CD1c-positive myeloid dendritic cell (primary cell): ENCODE measurements around the gene KLK15.
A peak's percentile ranks its signal among the peaks of the same experiment; 100 is the strongest.
"Not testable (repeated sequence)": the region's sequence is repeated elsewhere in the genome, so short reads cannot be mapped to it uniquely, and the experiment has no call there.

ENCODE experiments used
- DNase-seq: peaks from one replicate; pipeline ENCODE4 v3.0.0-alpha.2; 2016; ENCODE audit errors: extremely low spot score

The KLK15 gene

GRCh38 chr19:50796634-50797428 is 36.5 kb downstream of the KLK15 start:
- DNase-seq, result no peak

DNA sequence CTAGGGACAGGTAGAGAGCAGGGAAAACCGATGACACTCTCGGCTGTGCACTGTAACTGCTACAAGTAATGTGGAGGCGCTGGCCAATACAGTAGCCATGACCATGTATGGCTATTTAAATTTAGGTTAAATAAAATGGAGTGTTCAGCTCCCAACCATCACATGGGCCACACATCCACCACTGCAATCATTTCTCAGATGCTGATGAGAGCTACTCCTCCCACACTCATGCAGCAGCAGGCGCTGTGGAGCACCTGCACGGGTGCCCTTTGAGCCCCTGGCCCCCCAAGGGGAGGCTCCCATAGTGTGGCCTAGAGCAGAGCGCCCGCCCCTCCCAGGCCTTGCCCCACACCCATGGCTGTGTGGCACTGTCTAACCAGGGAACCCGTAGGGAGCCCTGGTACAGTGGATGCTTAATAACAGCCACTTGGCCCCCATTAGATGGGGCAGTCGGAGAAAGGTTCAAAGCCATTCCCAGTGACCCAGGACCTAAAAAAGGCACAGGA is 37.2 kb downstream of the KLK15 start:
- DNase-seq, result no peak

DNA sequence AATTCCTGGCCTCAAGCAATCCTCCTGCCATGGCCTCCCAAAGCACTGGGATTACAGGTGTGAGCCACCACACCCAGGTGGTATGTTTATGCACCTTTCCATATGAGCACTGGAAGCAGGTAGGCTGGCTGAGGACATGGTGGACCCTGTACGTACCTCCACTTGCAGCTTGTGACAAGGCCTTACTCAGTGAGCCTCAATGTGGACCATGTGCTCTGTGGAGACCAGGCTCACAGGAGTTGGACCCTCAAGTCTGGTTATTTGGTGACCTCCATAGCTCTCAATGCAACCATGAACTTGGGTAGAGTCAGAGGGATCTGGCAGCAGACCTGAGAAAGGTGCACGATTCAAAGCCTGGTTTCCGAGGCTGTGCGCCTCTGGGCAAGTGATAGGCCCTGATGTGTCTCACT is 37.7 kb downstream of the KLK15 start:
- DNase-seq, result no peak

DNA sequence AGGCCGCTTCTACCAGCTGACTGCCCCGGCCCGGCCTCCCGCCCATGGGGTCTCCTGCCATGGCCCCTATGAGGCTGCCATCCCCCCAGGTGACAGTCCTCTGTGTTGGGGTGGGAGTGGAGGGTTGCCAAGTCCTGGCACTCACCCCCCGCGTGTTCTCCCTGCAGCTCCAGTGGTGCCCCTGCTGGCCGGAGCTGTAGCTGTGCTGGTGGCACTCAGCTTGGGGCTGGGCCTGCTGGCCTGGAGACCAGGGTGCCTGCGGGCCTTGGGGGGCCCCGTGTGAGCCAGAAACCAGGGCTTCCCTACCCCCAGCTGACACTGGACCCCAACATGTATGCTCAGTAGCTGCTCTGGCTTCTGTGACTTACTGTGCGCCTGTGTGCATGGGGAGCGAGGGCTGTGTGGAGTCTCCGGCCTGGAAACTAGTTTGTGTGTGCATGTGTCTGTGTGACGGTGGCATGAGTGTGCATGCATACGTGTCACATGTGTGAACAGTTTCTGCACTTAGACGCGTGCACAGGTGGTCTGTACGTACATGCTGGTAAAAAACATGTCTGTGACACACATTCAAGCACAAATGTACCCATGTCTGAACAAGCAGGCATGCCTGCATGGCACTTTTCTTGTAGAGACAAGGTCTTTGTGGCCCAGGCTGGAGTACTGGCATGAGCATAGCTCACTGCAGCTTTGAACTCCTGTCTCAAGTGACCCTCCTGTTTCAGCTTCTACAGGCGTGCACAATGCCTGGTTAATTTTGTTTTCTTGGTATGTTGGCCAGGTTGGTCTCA is 38.3 kb downstream of the KLK15 start:
- no peak for DNase-seq

DNA sequence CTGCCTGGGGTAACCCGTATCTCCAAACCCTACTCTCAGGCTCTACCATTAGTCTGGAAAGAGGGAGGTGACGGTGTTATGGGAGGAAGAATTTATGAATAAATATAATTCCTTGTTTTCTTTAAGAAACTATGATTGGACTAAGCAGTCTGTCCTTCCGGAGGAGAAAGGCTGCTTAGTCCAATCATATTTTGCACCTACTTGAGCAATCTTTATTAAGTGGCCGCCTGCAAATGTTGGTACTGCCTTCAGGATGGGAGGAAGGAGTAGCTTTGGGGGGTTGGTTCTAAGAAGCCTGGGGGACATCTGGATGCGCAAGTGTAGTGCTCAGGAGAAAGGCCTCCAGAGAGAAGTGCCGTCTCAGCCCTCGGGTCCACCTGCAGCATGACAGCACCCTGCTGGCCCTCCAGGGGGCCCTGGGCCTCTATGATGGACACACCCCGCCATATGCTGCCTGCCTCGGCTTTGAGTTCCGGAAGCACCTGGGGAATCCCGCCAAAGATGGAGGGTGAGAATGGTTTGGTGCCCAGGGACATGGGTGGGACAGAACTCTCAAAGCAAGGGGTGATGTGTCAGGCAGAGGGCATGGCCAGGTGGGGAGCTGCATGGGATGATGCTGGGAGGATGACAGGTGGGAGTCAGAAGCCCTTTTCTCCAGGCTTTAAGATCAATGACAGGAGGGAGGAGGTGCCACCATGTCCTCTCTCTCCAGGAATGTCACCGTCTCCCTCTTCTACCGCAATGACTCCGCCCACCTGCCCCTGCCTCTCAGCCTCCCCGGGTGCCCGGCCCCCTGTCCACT is 39.1 kb downstream of the KLK15 start:
- no peak for DNase-seq

DNA sequence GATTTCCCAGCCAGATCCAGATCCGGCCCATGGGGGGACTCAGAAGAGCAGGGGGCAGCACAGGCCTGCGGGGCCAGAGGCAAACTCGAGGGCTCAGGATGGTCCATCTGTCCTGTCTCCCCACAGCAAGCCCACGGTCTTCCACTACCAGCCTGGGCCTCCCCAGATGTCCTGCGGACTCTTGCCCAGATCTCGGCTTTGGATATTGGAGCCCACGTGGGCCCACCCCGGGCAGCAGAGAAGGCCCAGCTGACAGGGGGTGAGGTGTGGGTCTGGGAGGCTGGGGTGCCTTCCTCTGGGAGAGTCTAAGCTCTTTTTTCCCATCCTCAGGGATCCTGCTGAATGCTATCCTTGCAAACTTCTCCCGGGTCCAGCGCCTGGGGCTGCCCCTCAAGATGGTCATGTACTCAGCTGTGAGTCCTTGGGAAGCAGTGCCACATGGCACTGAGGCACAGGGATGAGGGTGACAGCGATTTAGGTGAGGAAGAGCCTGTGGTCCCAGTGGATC is 39.8 kb downstream of the KLK15 start:
- DNase-seq, result no peak

GRCh38 chr19:50792272-50793250 is 40.8 kb downstream of the KLK15 start:
- no peak for DNase-seq

GRCh38 chr19:50791594-50792271 is 41.6 kb downstream of the KLK15 start:
- no peak for DNase-seq

DNA sequence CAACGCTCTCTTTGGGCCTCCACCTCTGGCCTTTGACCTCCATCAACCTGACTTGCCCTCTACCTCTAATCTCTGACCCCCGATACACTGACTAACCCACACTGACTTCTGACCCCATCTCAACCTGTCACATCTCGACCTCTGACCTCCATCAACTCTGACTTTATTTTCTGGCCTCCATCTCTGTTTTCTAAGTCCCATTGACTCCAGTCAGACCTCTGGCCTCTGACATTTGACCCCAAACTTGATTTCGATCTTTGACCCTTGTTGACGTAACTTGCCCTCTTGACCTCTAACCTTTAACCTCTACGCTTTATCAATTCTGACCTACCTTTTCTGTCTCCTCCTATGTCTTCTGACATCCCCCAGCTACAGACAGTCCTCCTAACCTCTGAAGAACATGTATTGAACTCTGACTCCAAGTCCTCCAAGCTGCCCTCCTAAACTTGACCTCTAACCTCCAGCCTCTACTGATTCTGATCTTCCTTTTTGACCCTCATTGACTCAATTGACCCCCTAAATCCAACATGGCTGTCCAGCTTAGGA is 42.4 kb downstream of the KLK15 start:
- DNase-seq, result no peak

GRCh38 chr19:50790396-50790795 is 43.0 kb downstream of the KLK15 start, which contains the start of gene ACP4:
Gene ACP4 (plus strand): TSS chr19:50790415. CDS start chr19:50790415, 0 bp downstream.
- DNase-seq, result no peak

- DNase-seq, result no peak
Measured at GRCh38 chr19:50785329-50785728, 48.0 kb downstream of the KLK15 start.

DNA sequence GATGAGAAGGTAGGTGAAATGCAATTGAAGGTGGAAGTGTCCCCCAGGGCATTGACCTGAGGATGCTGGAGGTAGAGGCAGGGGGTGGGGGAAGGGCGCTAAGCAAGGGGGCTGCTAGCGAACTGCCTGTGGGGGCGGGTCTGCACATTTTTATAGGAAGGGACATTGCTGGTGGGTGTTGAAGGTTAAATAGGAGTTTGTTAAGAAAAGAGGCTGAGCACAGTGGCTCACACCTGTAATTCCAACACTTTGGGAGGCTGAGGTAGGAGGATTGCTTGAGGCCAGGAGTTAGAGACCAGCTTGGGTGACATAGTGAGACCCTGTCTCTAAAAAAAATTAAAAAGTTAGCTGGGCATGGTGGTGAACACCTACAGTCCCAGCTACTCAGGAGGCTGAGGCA is 48.7 kb downstream of the KLK15 start:
- no peak for DNase-seq

GRCh38 chr19:50783848-50784152 is 49.6 kb downstream of the KLK15 start:
- not testable (repeated sequence) for DNase-seq

- DNase-seq, result no peak
Measured at GRCh38 chr19:50780753-50781435, 52.5 kb downstream of the KLK15 start.

- no peak for DNase-seq
Measured at GRCh38 chr19:50779504-50780457, 53.6 kb downstream of the KLK15 start.

DNA sequence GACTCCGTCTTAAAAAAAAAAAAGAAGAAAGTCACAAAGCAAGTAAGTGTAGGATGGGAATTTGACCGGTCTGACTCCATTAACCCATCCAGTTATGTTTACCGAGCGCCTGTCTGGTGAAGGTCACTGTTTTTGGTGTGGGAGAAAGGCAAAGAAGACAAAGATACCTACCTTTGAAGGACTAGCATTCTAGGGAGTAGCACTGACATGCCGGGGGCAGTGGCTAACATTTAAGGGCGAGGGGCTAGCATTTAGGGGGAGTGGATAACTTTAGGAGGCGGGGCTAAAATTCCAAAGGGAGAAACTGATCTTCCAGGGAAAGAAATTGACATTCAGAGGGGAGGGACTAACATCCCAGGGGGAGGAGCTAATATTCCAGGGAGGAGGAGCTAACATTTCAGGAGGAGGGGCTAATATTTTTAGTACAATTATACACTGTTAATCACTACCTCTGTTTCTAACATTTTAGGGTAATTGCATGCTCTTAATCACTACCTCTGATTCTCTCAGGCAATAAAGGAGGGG is 54.4 kb downstream of the KLK15 start:
- DNase-seq, result no peak

GRCh38 chr19:50777830-50778303 is 55.5 kb downstream of the KLK15 start:
- DNase-seq, result peak; percentile 7

DNA sequence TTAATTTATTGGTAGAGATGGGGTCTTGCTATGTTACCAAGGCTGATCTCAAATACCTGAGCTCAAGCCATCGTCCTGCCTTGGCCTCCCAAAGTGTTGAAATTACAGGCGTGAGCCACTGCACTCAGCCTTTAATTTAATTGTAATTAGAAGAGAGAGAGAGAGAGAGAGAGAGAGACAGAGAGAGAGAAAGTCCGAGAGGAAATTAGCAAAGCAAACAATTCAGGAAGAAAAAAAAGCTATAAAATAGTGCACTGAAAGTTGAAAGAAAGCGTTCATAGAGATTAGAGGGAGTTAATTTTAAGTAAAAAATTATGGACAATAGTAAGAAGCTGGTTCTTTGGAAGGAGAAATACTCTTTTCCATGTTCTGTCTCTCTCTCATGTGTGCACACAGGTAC is 56.1 kb downstream of the KLK15 start:
- DNase-seq, result no peak
